GM23248 (cell line): ENCODE measurements around the gene ATP7B. TPM values are rescaled to one million over a fixed set of nuclear protein-coding genes. Genes with fewer than 3 reads are reported as not detected.

Source experiments
- DNase-seq: peaks from one replicate; pipeline ENCODE4 v3.0.0-alpha.2; 2015
- H2AFZ ChIP-seq: fragments of 200-600 bp; sonication (generic); 2 replicates; pipeline ENCODE4 v1.6.1; 2016; ENCODE audit warnings: antibody characterized with exemption
- H3F3A ChIP-seq: fragments of 200-600 bp; sonication (generic); 2 replicates; pipeline ENCODE4 v1.6.1; 2016; ENCODE audit warnings: mild to moderate bottlenecking, antibody characterized with exemption, mixed run types; ENCODE audit not compliant: insufficient read depth
- H3K27ac ChIP-seq: fragments of 200-600 bp; sonication (generic); 2 replicates; pipeline ENCODE4 v1.5.1; 2016; ENCODE audit warnings: mild to moderate bottlenecking
- H3K27me3 ChIP-seq: fragments of 200-600 bp; sonication (generic); replicated peaks from 2 replicates; pipeline ENCODE4 v1.6.1; 2016; ENCODE audit warnings: mild to moderate bottlenecking; ENCODE audit not compliant: insufficient read depth
- H3K36me3 ChIP-seq: fragments of 200-600 bp; sonication (generic); 2 replicates; pipeline ENCODE4 v1.6.1; 2016; ENCODE audit warnings: low read depth, mild to moderate bottlenecking
- H3K4me1 ChIP-seq: fragments of 200-600 bp; sonication (generic); 2 replicates; pipeline ENCODE4 v1.6.1; 2016; ENCODE audit warnings: mild to moderate bottlenecking; ENCODE audit not compliant: insufficient read depth
- H3K4me2 ChIP-seq: fragments of 200-600 bp; sonication (generic); one replicate; pipeline ENCODE4 v1.6.1; 2016; ENCODE audit warnings: mild to moderate bottlenecking; ENCODE audit not compliant: unreplicated experiment
- H3K4me3 ChIP-seq: fragments of 200-600 bp; sonication (generic); 2 replicates; pipeline ENCODE4 v1.5.1; 2016; ENCODE audit warnings: mild to moderate bottlenecking
- H3K79me2 ChIP-seq: fragments of 200-600 bp; sonication (generic); 2 replicates; pipeline ENCODE4 v1.6.1; 2016; ENCODE audit warnings: mild to moderate bottlenecking; ENCODE audit not compliant: insufficient read depth
- H3K9ac ChIP-seq: fragments of 200-600 bp; sonication (generic); 2 replicates; pipeline ENCODE4 v1.6.1; 2016; ENCODE audit warnings: mild to moderate bottlenecking
- H3K9me2 ChIP-seq: fragments of 200-600 bp; sonication (generic); 2 replicates; pipeline ENCODE4 v1.6.1; 2016; ENCODE audit warnings: mixed run types, mild to moderate bottlenecking, moderate library complexity; ENCODE audit not compliant: insufficient read depth
- H3K9me3 ChIP-seq: fragments of 200-600 bp; sonication (generic); one replicate; pipeline ENCODE4 v1.6.1; 2017; ENCODE audit warnings: low read depth
- H4K20me1 ChIP-seq: fragments of 200-600 bp; sonication (generic); 2 replicates; pipeline ENCODE4 v1.6.0; 2016; ENCODE audit not compliant: insufficient read depth
- EZH2 ChIP-seq: fragments of 200-600 bp; sonication (generic); IDR thresholded peaks from 2 replicates; pipeline ENCODE4 v1.6.1; 2018; ENCODE audit warnings: antibody characterized with exemption, mild to moderate bottlenecking; ENCODE audit not compliant: insufficient read depth, poor library complexity, severe bottlenecking
- EZH2phosphoT487 ChIP-seq: fragments of 200-600 bp; sonication (generic); IDR thresholded peaks from 2 replicates; pipeline ENCODE4 v1.6.1; 2018; ENCODE audit warnings: antibody characterized with exemption, moderate library complexity, mild to moderate bottlenecking, low read depth; ENCODE audit not compliant: insufficient read depth
- WGBS, 2 experiments: methylation state at CpG; one replicate each; pipeline ENCODE4 v1.1.6; 2015 to 2017; ENCODE audit warnings: low lambda C conversion rate in 2 of 2, low coverage in 1 of 2; ENCODE audit errors: missing lambda C conversion rate in 2 of 2; 5-methylcytosine and 5-hydroxymethylcytosine counted together
- in situ Hi-C: fragments of 300-500 bp; cut with MboI; formaldehyde crosslinking; loops from 2 replicates; pipeline ENCODE4 v1.15.0; 2020
- polyA plus RNA-seq: library from polyadenylated mRNA; unstranded; fragments of >200 nt; fragmentation: Nextera tagmentation; extraction: Ambion mirVana; gene quantifications from 2 replicates; pipeline ENCODE4 v1.2.1, GENCODE V29; 2016
- total RNA-seq: library from RNA; depleted of rRNA; stranded (reverse); fragments of >200 nt; shearing (Covaris generic); gene quantifications from 2 replicates; pipeline ENCODE4 v1.2.3, GENCODE V29; 2014

ATP7B gene
- total and polyA plus RNA-seq, 2 experiments from 2014 or later = 0.10 to 0.32 TPM

GRCh38 chr13:51953347-51954195 lies 57.7 kb downstream of the ATP7B start:
- Histone ChIP-seq H3K4me3 (no peak overlapping the region), H3K79me2 (no peaks in the 10 kb centered on the region), H3K9me3 (no peaks in the 10 kb centered on the region), H3K4me1 (no peaks in the 10 kb centered on the region), H3K27me3 (peaks cover 15% of the 10 kb centered on the region; the same call in 1 of the 2 replicates), H3K9ac (no peak overlapping the region), H3K4me2 (no peak overlapping the region), H3F3A (no peaks in the 10 kb centered on the region), H2AFZ (no peak overlapping the region), H3K9me2 (no peaks in the 10 kb centered on the region), H3K36me3 (no peaks in the 10 kb centered on the region), H4K20me1 (no peaks in the 10 kb centered on the region), H3K27ac (no peak overlapping the region)
- in situ Hi-C loops = no loop called here
- WGBS, 2 experiments = 69 to 70% methylated on average over 3 of the region's 3 CpGs
- no peak for DNase-seq
- no peak for TF ChIP-seq EZH2phosphoT487
- no peak for TF ChIP-seq EZH2

- H2AFZ ChIP-seq = no peak overlapping the region
- H3K9ac ChIP-seq = no peak overlapping the region
- no peak overlapping the region for H3K4me2 ChIP-seq
- no peaks in the 10 kb centered on the region for H3K9me2 ChIP-seq
- TF ChIP-seq EZH2 (no peak), EZH2phosphoT487 (no peak)
- WGBS, 2 experiments = 58 to 59% methylated on average over 5 of the region's 5 CpGs
- peaks cover 15% of the 10 kb centered on the region; the same call in 1 of the 2 replicates for H3K27me3 ChIP-seq
- H3K4me3 ChIP-seq = no peak overlapping the region
- in situ Hi-C loops = no loop called here
- no peaks in the 10 kb centered on the region for H3F3A ChIP-seq
- DNase-seq = no peak
- no peak overlapping the region for H3K27ac ChIP-seq
- H3K79me2 ChIP-seq = no peaks in the 10 kb centered on the region
- no peaks in the 10 kb centered on the region for H4K20me1 ChIP-seq
- no peaks in the 10 kb centered on the region for H3K36me3 ChIP-seq
- H3K9me3 ChIP-seq = no peaks in the 10 kb centered on the region
- no peaks in the 10 kb centered on the region for H3K4me1 ChIP-seq
Observed at GRCh38 chr13:51950722-51951121, 60.5 kb downstream of the ATP7B start.

- no peak for TF ChIP-seq EZH2phosphoT487
- no peak for TF ChIP-seq EZH2
- H3K4me1 ChIP-seq = no peaks in the 10 kb centered on the region
- no peaks in the 10 kb centered on the region for H3K36me3 ChIP-seq
- DNase-seq = no peak
- H3K9ac ChIP-seq = no peak overlapping the region
- H3K27ac ChIP-seq = no peak overlapping the region
- 74 to 77% methylated on average over 15 of the region's 15 CpGs for WGBS, 2 experiments
- no peaks in the 10 kb centered on the region for H3F3A ChIP-seq
- H4K20me1 ChIP-seq = no peaks in the 10 kb centered on the region
- in situ Hi-C loops = no loop called here
- no peak overlapping the region for H3K4me2 ChIP-seq
- no peaks in the 10 kb centered on the region for H3K79me2 ChIP-seq
- no peak overlapping the region for H2AFZ ChIP-seq
- no peak overlapping the region for H3K4me3 ChIP-seq
- H3K9me3 ChIP-seq = no peaks in the 10 kb centered on the region
- H3K9me2 ChIP-seq = no peaks in the 10 kb centered on the region
- 0 out of 2 replicates have a peak, but pooled peaks cover 6% of the 10 kb centered on the region for H3K27me3 ChIP-seq
Observed at GRCh38 chr13:51946163-51946669, 65.0 kb downstream of the ATP7B start.

- Histone ChIP-seq H2AFZ (no peak overlapping the region), H3F3A (no peaks in the 10 kb centered on the region), H3K9me2 (no peaks in the 10 kb centered on the region), H3K27me3 (0 out of 2 replicates have a peak, but pooled peaks cover 6% of the 10 kb centered on the region), H3K79me2 (no peaks in the 10 kb centered on the region), H3K27ac (no peak overlapping the region), H3K9ac (no peak overlapping the region), H3K4me1 (no peaks in the 10 kb centered on the region), H3K36me3 (no peaks in the 10 kb centered on the region), H3K9me3 (no peaks in the 10 kb centered on the region), H4K20me1 (no peaks in the 10 kb centered on the region), H3K4me2 (no peak overlapping the region), H3K4me3 (no peak overlapping the region)
- WGBS, 2 experiments = 71 to 72% methylated on average over 12 of the region's 12 CpGs
- no peak for DNase-seq
- TF ChIP-seq EZH2phosphoT487 (no peak), EZH2 (no peak)
- in situ Hi-C loops = no loop called here
Observed at GRCh38 chr13:51945149-51945548, 66.1 kb downstream of the ATP7B start.
